ENCODE measurements around the gene KANTR. TPM values are rescaled to one million over a fixed set of nuclear protein-coding genes. Genes with fewer than 3 reads are reported as not detected.

KANTR gene
- total and polyA plus RNA-seq, 2 of the 4 experiments (the other 2 are of a cell fraction), result 1.6 to 6.3 TPM

GRCh38 chrX:53049127-53049517 lies 44.8 kb upstream of the KANTR start:
- peak overlapping the region; percentile 10; the same call in 1 of the 2 replicates for H3K4ac ChIP-seq (ENCODE audit: low read depth, low read length)
- H2BK15ac ChIP-seq (ENCODE audit: low read depth, low read length), result no peak overlapping the region
- dilution Hi-C loops (cut with HindIII; ENCODE audit: low sequenced_read_pairs, unreplicated experiment), result no loop called here
- peak overlapping the region in 1 of 2 experiments; percentile 95; a peak in 1 of 4 replicates for H4K8ac ChIP-seq (ENCODE audit: low read depth in 2 of 2, low read length in 2 of 2)
- WGBS, 2 experiments (ENCODE audit: extremely low coverage in 2 of 2, insufficient read length in 1 of 2), result 26% methylated on average over 3 of the region's 8 CpGs; no CpG with 5 or more reads in 1 of the 2 experiments
- CTCF ChIA-PET, result no interaction called here
- DNase-seq, result no peak
- H3K14ac ChIP-seq (replicated peaks; ENCODE audit: low read depth, low read length), result no peak overlapping the region
- H3K27ac ChIP-seq (ENCODE audit: insufficient read depth, low read length), result peak overlapping the region; percentile 49; the same call in 1 of the 2 replicates
- H3K9me1 ChIP-seq (ENCODE audit: insufficient read depth, low read length), result peaks cover 21% of the 10 kb centered on the region
- H2BK5ac ChIP-seq (ENCODE audit: low read depth, low read length, poor library complexity, severe bottlenecking), result no peak overlapping the region
- H3K9me3 ChIP-seq (ENCODE audit: control insufficient read depth, insufficient read depth, low read length), result no peaks in the 10 kb centered on the region
- H3K23ac ChIP-seq (ENCODE audit: low read depth, low read length), result no peak overlapping the region
- no peak overlapping the region for H3K56ac ChIP-seq (ENCODE audit: extremely low read depth, insufficient read depth, low read length)
- no peak overlapping the region for H2BK120ac ChIP-seq (ENCODE audit: low read depth, low read length)
- no peak overlapping the region for H2BK20ac ChIP-seq (ENCODE audit: low read depth, low read length)
- H3K18ac ChIP-seq (ENCODE audit: low read depth, low read length), result no peak overlapping the region
- ATAC-seq (ENCODE audit: low read depth), result no peak
- no peak overlapping the region; the same call in 1 of the 2 replicates for H4K91ac ChIP-seq (ENCODE audit: insufficient read depth, low read depth, low read length)
- peaks cover 0 to 42% of the 10 kb centered on the region in 2 experiments for H3K79me1 ChIP-seq (ENCODE audit: low read depth in 1 of 2, low read length in 2 of 2)
- POLR2A ChIA-PET (ENCODE audit: unreplicated experiment), result no interaction called here
- TF ChIP-seq CHD1 (IDR thresholded peaks at IDR 0.05; ENCODE audit: low read depth, low read length) (no peak), CTCF (conservative IDR thresholded peaks at IDR 0.05; ENCODE audit: low read depth, low read length) (no peak), FOS (IDR thresholded peaks at IDR 0.05; ENCODE audit: low read depth, low read length) (no peak), MAZ (IDR thresholded peaks at IDR 0.05; ENCODE audit: borderline replicate concordance, low read depth, low read length) (no peak)
- peaks cover 10% of the 10 kb centered on the region for H3K27me3 ChIP-seq (ENCODE audit: control insufficient read depth, insufficient read depth, low read length)
- H3K4me2 ChIP-seq (ENCODE audit: low read depth, low read length), result peak overlapping the region; percentile 97
- in situ Hi-C loops (cut with MboI; ENCODE audit: low sequenced_read_pairs), result no loop called here
- no peak overlapping the region for H2AFZ ChIP-seq (replicated peaks; ENCODE audit: low read length, poor library complexity)
- H4K20me1 ChIP-seq (ENCODE audit: insufficient read depth, low read length), result peaks cover 36% of the 10 kb centered on the region
- peak overlapping the region; percentile 78 for H3K9ac ChIP-seq (ENCODE audit: low read depth, low read length)
- peak overlapping the region; percentile 100 for H3K4me3 ChIP-seq (ENCODE audit: insufficient read depth, low read depth, low read length)
- peak overlapping the region; percentile 67 for H2AK9ac ChIP-seq (replicated peaks; ENCODE audit: low read depth, low read length, poor library complexity)
- H3K36me3 ChIP-seq (ENCODE audit: control insufficient read depth, insufficient read depth, low read length), result no peaks in the 10 kb centered on the region
- H4K5ac ChIP-seq (ENCODE audit: low read depth, low read length), result peak overlapping the region; percentile 17; the same call in 1 of the 2 replicates
- H3K4me1 ChIP-seq (ENCODE audit: control insufficient read depth, insufficient read depth, low read length), result peaks cover 11% of the 10 kb centered on the region; the same call in 1 of the 2 replicates
- intact Hi-C loops (cut with micrococcal nuclease), result no loop called here
- H2AK5ac ChIP-seq (ENCODE audit: low read depth, low read length), result no peak overlapping the region
- BruUV-seq (replicated peaks), result no TSS peak
